ENCODE results near the gene DISP3. TPM values are rescaled to one million over a fixed set of nuclear protein-coding genes. Genes with fewer than 3 reads are reported as not detected.

Gene DISP3
- total and polyA plus RNA-seq, 2 experiments from 2014 or later: 0.10 TPM; not detected in 1

- no peak for DNase-seq (ENCODE audit: low spot score)
- no peaks in the 10 kb centered on the region for H3K4me1 ChIP-seq (ENCODE audit: insufficient read depth)
- no peak overlapping the region for H3K27ac ChIP-seq
- H3K4me2 ChIP-seq: no peak overlapping the region
- TF ChIP-seq EZH2phosphoT487 (IDR thresholded peaks at IDR 0.05; ENCODE audit: low read depth, severe bottlenecking, unreplicated experiment) (no peak), EZH2 (IDR thresholded peaks at IDR 0.05; ENCODE audit: borderline replicate concordance) (no peak), CTCF (IDR thresholded peaks at IDR 0.05; ENCODE audit: poor library complexity) (no peak)
- H3K27me3 ChIP-seq: no peaks in the 10 kb centered on the region
- 67% methylated on average over 14 of the region's 14 CpGs for WGBS (ENCODE audit: low lambda C conversion rate, missing lambda C conversion rate)
- no peaks in the 10 kb centered on the region for H3K9me3 ChIP-seq (ENCODE audit: low read depth)
- H4K20me1 ChIP-seq (ENCODE audit: insufficient read depth, poor library complexity, severe bottlenecking): no peaks in the 10 kb centered on the region
- no peaks in the 10 kb centered on the region for H3K9me2 ChIP-seq (replicated peaks; ENCODE audit: insufficient read depth)
- H3K36me3 ChIP-seq (replicated peaks; ENCODE audit: insufficient read depth, low read depth): no peaks in the 10 kb centered on the region
- no peak overlapping the region for H3K4me3 ChIP-seq
- H2AFZ ChIP-seq: no peak overlapping the region
- no peaks in the 10 kb centered on the region for H3K79me2 ChIP-seq
Observed at GRCh38 chr1:11499601-11500331, 20.8 kb downstream of the DISP3 start.

GRCh38 chr1:11500881-11501280, 21.9 kb downstream of the DISP3 start:
- TF ChIP-seq EZH2 (IDR thresholded peaks at IDR 0.05; ENCODE audit: borderline replicate concordance) (no peak), EZH2phosphoT487 (IDR thresholded peaks at IDR 0.05; ENCODE audit: low read depth, severe bottlenecking, unreplicated experiment) (no peak)
- no peaks in the 10 kb centered on the region for H3K9me2 ChIP-seq (replicated peaks; ENCODE audit: insufficient read depth)
- no peaks in the 10 kb centered on the region for H3K79me2 ChIP-seq
- H3K27ac ChIP-seq: no peak overlapping the region
- no peak for DNase-seq (ENCODE audit: low spot score)
- no peaks in the 10 kb centered on the region for H3K27me3 ChIP-seq
- no peaks in the 10 kb centered on the region for H3K4me1 ChIP-seq (ENCODE audit: insufficient read depth)
- H4K20me1 ChIP-seq (ENCODE audit: insufficient read depth, poor library complexity, severe bottlenecking): no peaks in the 10 kb centered on the region
- H3K9me3 ChIP-seq (ENCODE audit: low read depth): peaks cover 8% of the 10 kb centered on the region
- no peaks in the 10 kb centered on the region for H3K36me3 ChIP-seq (replicated peaks; ENCODE audit: insufficient read depth, low read depth)
- no peak overlapping the region for H2AFZ ChIP-seq
- no peak overlapping the region for H3K4me2 ChIP-seq
- H3K4me3 ChIP-seq: no peak overlapping the region
- 95% methylated on average over 7 of the region's 7 CpGs for WGBS (ENCODE audit: low lambda C conversion rate, missing lambda C conversion rate)

DNA sequence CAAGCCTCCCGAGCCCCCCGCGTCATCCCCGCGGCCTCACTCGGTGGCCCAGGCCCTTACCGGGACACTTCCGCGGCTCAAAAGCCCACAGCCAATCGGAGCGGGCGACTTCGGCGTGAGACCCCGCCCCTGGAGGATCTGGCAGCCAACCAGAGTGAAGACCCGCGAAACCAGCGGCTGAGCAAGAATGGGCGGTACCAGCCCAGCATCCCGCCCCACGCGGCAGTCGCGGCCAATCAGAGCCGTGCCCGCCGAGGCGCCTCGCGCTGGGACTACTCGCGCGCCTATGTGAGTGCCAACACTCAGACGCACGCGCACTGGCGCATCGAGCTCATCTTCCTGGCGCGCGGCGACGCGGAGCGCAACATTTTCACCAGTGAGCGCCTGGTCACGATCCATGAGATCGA, 22.5 kb downstream of the DISP3 start:
- Histone ChIP-seq H3K27me3 (no peaks in the 10 kb centered on the region), H3K4me1 (ENCODE audit: insufficient read depth) (no peaks in the 10 kb centered on the region), H3K4me3 (no peak overlapping the region), H3K27ac (no peak overlapping the region), H3K9me3 (ENCODE audit: low read depth) (peaks cover 14% of the 10 kb centered on the region), H4K20me1 (ENCODE audit: insufficient read depth, poor library complexity, severe bottlenecking) (no peaks in the 10 kb centered on the region), H3K79me2 (no peaks in the 10 kb centered on the region), H3K36me3 (replicated peaks; ENCODE audit: insufficient read depth, low read depth) (no peaks in the 10 kb centered on the region), H3K9me2 (replicated peaks; ENCODE audit: insufficient read depth) (no peaks in the 10 kb centered on the region), H2AFZ (no peak overlapping the region), H3K4me2 (no peak overlapping the region)
- TF ChIP-seq CTCF (IDR thresholded peaks at IDR 0.05; ENCODE audit: poor library complexity) (no peak), EZH2 (IDR thresholded peaks at IDR 0.05; ENCODE audit: borderline replicate concordance) (no peak), EZH2phosphoT487 (IDR thresholded peaks at IDR 0.05; ENCODE audit: low read depth, severe bottlenecking, unreplicated experiment) (no peak)
- DNase-seq (ENCODE audit: low spot score): no peak
- WGBS (ENCODE audit: low lambda C conversion rate, missing lambda C conversion rate): over 99% methylated on average over 48 of the region's 48 CpGs

DNA sequence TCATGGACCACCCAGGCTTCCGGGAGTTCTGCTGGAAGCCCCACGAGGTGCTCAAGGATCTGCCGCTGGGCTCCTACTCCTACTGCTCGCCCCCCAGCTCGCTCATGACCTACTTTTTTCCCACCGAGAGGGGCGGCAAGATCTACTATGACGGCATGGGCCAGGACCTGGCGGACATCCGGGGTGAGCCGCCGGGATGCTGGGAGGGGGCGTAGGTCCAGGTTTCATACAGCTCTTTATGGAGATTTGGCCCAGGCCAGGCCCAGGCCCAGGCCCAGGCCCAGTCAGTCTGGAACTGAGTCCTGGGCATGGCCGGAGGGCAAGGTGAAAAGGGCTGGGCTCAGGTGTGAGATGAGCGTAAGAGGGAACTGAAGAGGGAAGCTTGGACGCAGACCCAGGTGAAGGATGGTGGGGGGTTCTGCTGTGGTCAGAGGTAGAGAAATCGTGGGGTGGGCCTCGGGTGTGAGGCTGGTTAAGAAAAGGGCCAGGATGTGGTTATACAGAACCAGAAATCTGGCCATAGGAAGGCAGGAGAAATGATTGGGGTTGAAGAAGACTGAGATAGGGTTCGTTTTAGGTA, 23.0 kb downstream of the DISP3 start:
- Histone ChIP-seq H3K27ac (no peak overlapping the region), H3K4me2 (no peak overlapping the region), H3K36me3 (replicated peaks; ENCODE audit: insufficient read depth, low read depth) (no peaks in the 10 kb centered on the region), H3K9me3 (ENCODE audit: low read depth) (peaks cover 19% of the 10 kb centered on the region), H3K27me3 (no peaks in the 10 kb centered on the region), H3K4me3 (no peak overlapping the region), H3K79me2 (no peaks in the 10 kb centered on the region), H3K9me2 (replicated peaks; ENCODE audit: insufficient read depth) (no peaks in the 10 kb centered on the region), H3K4me1 (ENCODE audit: insufficient read depth) (no peaks in the 10 kb centered on the region), H4K20me1 (ENCODE audit: insufficient read depth, poor library complexity, severe bottlenecking) (no peaks in the 10 kb centered on the region), H2AFZ (no peak overlapping the region)
- 97% methylated on average over 19 of the region's 19 CpGs for WGBS (ENCODE audit: low lambda C conversion rate, missing lambda C conversion rate)
- TF ChIP-seq EZH2 (IDR thresholded peaks at IDR 0.05; ENCODE audit: borderline replicate concordance) (no peak), CTCF (IDR thresholded peaks at IDR 0.05; ENCODE audit: poor library complexity) (no peak), EZH2phosphoT487 (IDR thresholded peaks at IDR 0.05; ENCODE audit: low read depth, severe bottlenecking, unreplicated experiment) (no peak)
- no peak for DNase-seq (ENCODE audit: low spot score)

Data from hepatocyte (in vitro differentiated cells).